ENCODE results near the gene SPATA9.

Gene SPATA9

GRCh38 chr5:95620870-95621838, 61.6 kb downstream of the SPATA9 start:
- DNase-seq (ENCODE audit: low read depth, low spot score): no peak
- peak overlapping the region; percentile 23 for H3K4me3 ChIP-seq (ENCODE audit: low read depth, low read length)
- in situ Hi-C loops (cut with HindIII; ENCODE audit: low sequenced_read_pairs): no loop called here
- no peak for TF ChIP-seq CTCF (IDR thresholded peaks at IDR 0.05; ENCODE audit: low read depth, low read length)

- peak within 1 kb of the TSS; percentile 45 for H3K4me3 ChIP-seq (ENCODE audit: low read depth, low read length)
- DNase-seq (ENCODE audit: low read depth, low spot score): peak; percentile 23
- in situ Hi-C loops (cut with HindIII; ENCODE audit: low sequenced_read_pairs): no loop called here
- no peak for TF ChIP-seq CTCF (IDR thresholded peaks at IDR 0.05; ENCODE audit: low read depth, low read length)
Measured at GRCh38 chr5:95620030-95620869, 62.5 kb downstream of the SPATA9 start, which contains the start of gene GPR150. Gene GPR150 (plus strand): TSS chr5:95620087. CDS start chr5:95620276, 189 bp downstream.

GRCh38 chr5:95619514-95620029, 63.2 kb downstream of the SPATA9 start:
- no peak for DNase-seq (ENCODE audit: low read depth, low spot score)
- TF ChIP-seq CTCF (IDR thresholded peaks at IDR 0.05; ENCODE audit: low read depth, low read length): no peak
- H3K4me3 ChIP-seq (ENCODE audit: low read depth, low read length): peak overlapping the region; percentile 45
- in situ Hi-C loops (cut with HindIII; ENCODE audit: low sequenced_read_pairs): no loop called here

- no peak for TF ChIP-seq CTCF (IDR thresholded peaks at IDR 0.05; ENCODE audit: low read depth, low read length)
- no peak overlapping the region for H3K4me3 ChIP-seq (ENCODE audit: low read depth, low read length)
- in situ Hi-C loops (cut with HindIII; ENCODE audit: low sequenced_read_pairs): no loop called here
- no peak for DNase-seq (ENCODE audit: low read depth, low spot score)
Measured at GRCh38 chr5:95619096-95619495, 63.7 kb downstream of the SPATA9 start.

- peak; percentile 23 for DNase-seq (ENCODE audit: low read depth, low spot score)
- no peak overlapping the region for H3K4me3 ChIP-seq (ENCODE audit: low read depth, low read length)
- no peak for TF ChIP-seq CTCF (IDR thresholded peaks at IDR 0.05; ENCODE audit: low read depth, low read length)
- in situ Hi-C loops (cut with HindIII; ENCODE audit: low sequenced_read_pairs): no loop called here
Measured at GRCh38 chr5:95617057-95617456, 65.7 kb downstream of the SPATA9 start.

- in situ Hi-C loops (cut with HindIII; ENCODE audit: low sequenced_read_pairs): no loop called here
- no peak for TF ChIP-seq CTCF (IDR thresholded peaks at IDR 0.05; ENCODE audit: low read depth, low read length)
- DNase-seq (ENCODE audit: low read depth, low spot score): no peak
- no peak overlapping the region for H3K4me3 ChIP-seq (ENCODE audit: low read depth, low read length)
Measured at GRCh38 chr5:95615164-95615467, 67.7 kb downstream of the SPATA9 start.
